Hepatocyte (in vitro differentiated cells): Measurements from ENCODE around the gene DR1. TPM values are rescaled to one million over a fixed set of nuclear protein-coding genes. Genes with fewer than 3 reads are reported as not detected.

Experiments used
- DNase-seq: peaks from one replicate; pipeline ENCODE4 v3.0.0-alpha.2; 2016; ENCODE audit warnings: low spot score
- H2AFZ ChIP-seq: fragments of 200-600 bp; sonication (generic); 2 replicates; pipeline ENCODE4 v1.6.0; 2016; ENCODE audit warnings: antibody characterized with exemption, mild to moderate bottlenecking
- H3K27ac ChIP-seq: fragments of 200-600 bp; sonication (generic); 2 replicates; pipeline ENCODE4 v1.5.1; 2016; ENCODE audit warnings: mild to moderate bottlenecking
- H3K27me3 ChIP-seq: fragments of 200-600 bp; sonication (generic); 2 replicates; pipeline ENCODE4 v1.6.1; 2016
- H3K36me3 ChIP-seq: fragments of 200-600 bp; sonication (generic); replicated peaks from 2 replicates; pipeline ENCODE4 v1.5.1; 2016; ENCODE audit warnings: low read depth; ENCODE audit not compliant: insufficient read depth
- H3K4me1 ChIP-seq: fragments of 200-600 bp; sonication (generic); 2 replicates; pipeline ENCODE4 v1.5.1; 2016; ENCODE audit warnings: mild to moderate bottlenecking, moderate library complexity; ENCODE audit not compliant: insufficient read depth
- H3K4me2 ChIP-seq: fragments of 200-600 bp; sonication (generic); 2 replicates; pipeline ENCODE4 v1.6.0; 2016
- H3K4me3 ChIP-seq: fragments of 200-600 bp; sonication (generic); 2 replicates; pipeline ENCODE4 v1.5.1; 2016; ENCODE audit warnings: mild to moderate bottlenecking
- H3K79me2 ChIP-seq: fragments of 200-600 bp; sonication (generic); 2 replicates; pipeline ENCODE4 v1.6.0; 2017; ENCODE audit warnings: mild to moderate bottlenecking
- H3K9me2 ChIP-seq: fragments of 200-600 bp; sonication (generic); replicated peaks from 2 replicates; pipeline ENCODE4 v1.6.0; 2017; ENCODE audit warnings: mild to moderate bottlenecking; ENCODE audit not compliant: insufficient read depth
- H3K9me3 ChIP-seq: fragments of 200-600 bp; sonication (generic); 2 replicates; pipeline ENCODE4 v1.5.1; 2016; ENCODE audit warnings: low read depth, mild to moderate bottlenecking
- H4K20me1 ChIP-seq: fragments of 200-600 bp; sonication (generic); 2 replicates; pipeline ENCODE4 v1.6.0; 2016; ENCODE audit warnings: mild to moderate bottlenecking; ENCODE audit not compliant: insufficient read depth, poor library complexity, severe bottlenecking
- EZH2 ChIP-seq: fragments of 200-600 bp; sonication (generic); IDR thresholded peaks from 2 replicates; pipeline ENCODE4 v1.6.1; 2016; ENCODE audit warnings: antibody characterized with exemption, mild to moderate bottlenecking, borderline replicate concordance
- EZH2phosphoT487 ChIP-seq: fragments of 200-600 bp; sonication (generic); IDR thresholded peaks from one replicate; pipeline ENCODE4 v1.6.1; 2018; ENCODE audit warnings: antibody characterized with exemption, mild to moderate bottlenecking, low read depth, moderate library complexity; ENCODE audit not compliant: unreplicated experiment, severe bottlenecking
- WGBS: methylation state at CpG from one replicate; pipeline ENCODE4 v1.1.6; 2016; ENCODE audit warnings: low lambda C conversion rate; ENCODE audit errors: missing lambda C conversion rate; 5-methylcytosine and 5-hydroxymethylcytosine counted together
- polyA plus RNA-seq: library from polyadenylated mRNA; unstranded; fragments of >200 nt; fragmentation: Nextera tagmentation; extraction: Ambion mirVana; gene quantifications from 2 replicates; pipeline ENCODE4 v1.2.1, GENCODE V29; 2016
- total RNA-seq: library from RNA; depleted of rRNA; stranded (reverse); fragments of >200 nt; gene quantifications from 2 replicates; pipeline ENCODE4 v1.2.3, GENCODE V29; 2014
- TF ChIP-seq, protein P1 (sequence below): fragments of 200-600 bp; sonication (generic); IDR thresholded peaks from 2 replicates; pipeline ENCODE4 v1.5.1; 2016; ENCODE audit warnings: antibody characterized with exemption, mild to moderate bottlenecking; ENCODE audit not compliant: poor library complexity

DR1 gene
- total and polyA plus RNA-seq, 2 experiments from 2014 or later, result 28.2 to 42.3 TPM

DNA sequence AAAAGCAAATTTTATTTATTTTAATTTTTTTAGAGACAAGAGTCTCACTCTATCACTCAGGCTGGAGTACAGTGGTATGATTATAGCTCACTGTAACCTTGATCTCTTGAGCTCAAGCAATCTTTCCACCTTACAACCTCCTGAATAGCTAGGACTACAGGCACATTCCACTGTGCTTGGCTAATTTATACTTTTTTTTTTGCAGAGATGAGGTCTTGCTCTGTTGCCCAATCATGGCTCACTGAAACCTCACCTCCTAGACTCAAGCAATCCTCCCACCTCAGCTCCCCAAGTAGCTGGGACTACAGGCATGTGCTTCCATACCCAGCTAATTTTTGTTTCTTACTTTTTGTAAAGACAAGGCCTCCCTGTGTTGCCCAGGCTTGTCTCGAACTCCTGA is 49.5 kb downstream of the DR1 start:
- H3K4me2 ChIP-seq, result no peak overlapping the region
- H3K27ac ChIP-seq, result no peak overlapping the region
- 90% methylated on average over 1 of the region's 1 CpG for WGBS
- H3K9me2 ChIP-seq, result no peaks in the 10 kb centered on the region
- DNase-seq, result no peak
- no peaks in the 10 kb centered on the region for H3K36me3 ChIP-seq
- H3K79me2 ChIP-seq, result no peaks in the 10 kb centered on the region
- no peaks in the 10 kb centered on the region for H4K20me1 ChIP-seq
- no peak overlapping the region for H3K4me3 ChIP-seq
- no peak for TF ChIP-seq EZH2phosphoT487
- TF ChIP-seq, protein P1, sequence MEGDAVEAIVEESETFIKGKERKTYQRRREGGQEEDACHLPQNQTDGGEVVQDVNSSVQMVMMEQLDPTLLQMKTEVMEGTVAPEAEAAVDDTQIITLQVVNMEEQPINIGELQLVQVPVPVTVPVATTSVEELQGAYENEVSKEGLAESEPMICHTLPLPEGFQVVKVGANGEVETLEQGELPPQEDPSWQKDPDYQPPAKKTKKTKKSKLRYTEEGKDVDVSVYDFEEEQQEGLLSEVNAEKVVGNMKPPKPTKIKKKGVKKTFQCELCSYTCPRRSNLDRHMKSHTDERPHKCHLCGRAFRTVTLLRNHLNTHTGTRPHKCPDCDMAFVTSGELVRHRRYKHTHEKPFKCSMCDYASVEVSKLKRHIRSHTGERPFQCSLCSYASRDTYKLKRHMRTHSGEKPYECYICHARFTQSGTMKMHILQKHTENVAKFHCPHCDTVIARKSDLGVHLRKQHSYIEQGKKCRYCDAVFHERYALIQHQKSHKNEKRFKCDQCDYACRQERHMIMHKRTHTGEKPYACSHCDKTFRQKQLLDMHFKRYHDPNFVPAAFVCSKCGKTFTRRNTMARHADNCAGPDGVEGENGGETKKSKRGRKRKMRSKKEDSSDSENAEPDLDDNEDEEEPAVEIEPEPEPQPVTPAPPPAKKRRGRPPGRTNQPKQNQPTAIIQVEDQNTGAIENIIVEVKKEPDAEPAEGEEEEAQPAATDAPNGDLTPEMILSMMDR, result no peak
- TF ChIP-seq EZH2, result no peak
- H3K27me3 ChIP-seq, result no peaks in the 10 kb centered on the region
- no peaks in the 10 kb centered on the region for H3K9me3 ChIP-seq
- no peaks in the 10 kb centered on the region for H3K4me1 ChIP-seq
- H2AFZ ChIP-seq, result no peak overlapping the region

DNA sequence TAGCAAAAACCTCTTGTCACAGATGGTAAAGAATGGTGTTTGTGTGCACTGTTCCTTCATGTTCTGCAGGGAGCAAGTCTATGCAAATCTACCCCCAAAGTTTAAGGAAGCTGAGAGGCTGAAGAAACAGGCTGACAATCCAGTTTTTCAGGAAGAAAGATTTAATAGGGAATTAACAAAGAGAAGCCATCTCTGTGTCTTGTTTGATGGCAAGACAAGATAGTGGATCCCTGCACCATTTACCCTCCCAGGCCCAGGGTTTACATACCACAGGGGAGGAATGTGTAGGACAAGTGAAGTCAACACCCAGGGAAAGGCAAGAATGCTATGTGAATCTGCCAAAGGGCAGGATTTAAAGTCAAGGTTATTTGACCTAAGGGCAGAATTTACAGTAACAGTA is 54.1 kb downstream of the DR1 start:
- Histone ChIP-seq H4K20me1 (no peaks in the 10 kb centered on the region), H3K79me2 (no peaks in the 10 kb centered on the region), H3K9me2 (no peaks in the 10 kb centered on the region), H2AFZ (no peak overlapping the region), H3K36me3 (no peaks in the 10 kb centered on the region), H3K9me3 (no peaks in the 10 kb centered on the region), H3K4me3 (no peak overlapping the region), H3K4me1 (no peaks in the 10 kb centered on the region), H3K27me3 (no peaks in the 10 kb centered on the region), H3K27ac (no peak overlapping the region), H3K4me2 (no peak overlapping the region)
- TF ChIP-seq, protein P1, result no peak
- TF ChIP-seq EZH2, result no peak
- no peak for TF ChIP-seq EZH2phosphoT487
- no peak for DNase-seq

DNA sequence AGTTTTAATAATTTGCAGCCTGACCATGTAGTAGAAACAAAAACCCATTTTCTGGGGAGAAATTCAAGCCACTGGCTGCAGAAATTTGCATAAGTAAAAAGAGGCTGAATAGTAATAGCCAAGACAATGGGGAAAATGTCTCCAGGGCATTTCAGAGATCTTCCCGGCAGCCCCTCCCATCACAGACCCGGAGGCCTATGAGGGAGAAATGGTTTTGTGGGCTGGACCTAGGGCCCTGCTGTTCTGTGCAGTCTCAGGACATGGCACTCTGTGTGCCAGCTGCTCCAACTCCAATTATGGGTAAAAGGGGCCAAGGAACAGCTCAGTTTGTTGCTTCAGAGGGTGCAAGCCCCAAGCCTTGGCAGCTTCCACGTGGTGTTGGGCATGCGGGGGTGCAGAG is 62.5 kb downstream of the DR1 start:
- Histone ChIP-seq H3K9me3 (no peaks in the 10 kb centered on the region), H3K4me2 (no peak overlapping the region), H3K79me2 (no peaks in the 10 kb centered on the region), H3K36me3 (no peaks in the 10 kb centered on the region), H4K20me1 (no peaks in the 10 kb centered on the region), H3K4me1 (no peaks in the 10 kb centered on the region), H3K9me2 (no peaks in the 10 kb centered on the region), H3K27me3 (no peaks in the 10 kb centered on the region), H2AFZ (no peak overlapping the region), H3K4me3 (no peak overlapping the region), H3K27ac (no peak overlapping the region)
- TF ChIP-seq, protein P1, result no peak
- TF ChIP-seq EZH2 (no peak), EZH2phosphoT487 (no peak)
- 95% methylated on average over 4 of the region's 4 CpGs for WGBS
- DNase-seq, result no peak

DNA sequence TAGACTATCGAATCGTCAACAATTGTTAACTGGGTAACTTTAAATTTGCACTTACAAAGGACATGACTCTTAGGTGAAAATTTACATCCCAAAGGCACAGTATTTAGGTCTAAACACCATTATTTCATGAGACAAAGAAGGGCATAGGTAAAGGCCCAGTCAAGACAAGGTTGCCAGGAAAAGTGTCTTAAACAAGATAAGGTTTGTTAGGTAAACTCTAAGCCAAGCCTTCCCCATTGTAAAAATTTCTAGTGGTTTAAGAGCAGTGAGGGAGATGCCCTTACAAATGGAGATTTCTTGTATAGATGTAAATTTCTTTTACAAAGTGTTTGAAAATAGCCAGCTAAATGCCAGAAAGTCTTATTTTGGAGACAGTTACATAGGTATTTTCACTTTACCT is 65.3 kb downstream of the DR1 start:
- Histone ChIP-seq H3K36me3 (no peaks in the 10 kb centered on the region), H3K4me3 (no peak overlapping the region), H3K4me2 (no peak overlapping the region), H3K27ac (no peak overlapping the region), H3K79me2 (no peaks in the 10 kb centered on the region), H3K27me3 (no peaks in the 10 kb centered on the region), H2AFZ (no peak overlapping the region), H4K20me1 (no peaks in the 10 kb centered on the region), H3K9me2 (no peaks in the 10 kb centered on the region), H3K4me1 (no peaks in the 10 kb centered on the region), H3K9me3 (no peaks in the 10 kb centered on the region)
- DNase-seq, result no peak
- 32% methylated on average over 2 of the region's 2 CpGs for WGBS
- TF ChIP-seq EZH2phosphoT487 (no peak), EZH2 (no peak)
- TF ChIP-seq, protein P1, result no peak
